GM19463 (cell line): ENCODE results near the gene TMEM117.

ENCODE experiments used
- ATAC-seq: cut with Tn5 transposase; IDR thresholded peaks from one replicate; pipeline ENCODE4 v1.9.1; 2021; ENCODE audit warnings: mild to moderate bottlenecking, moderate library complexity; ENCODE audit not compliant: unreplicated experiment

TMEM117 gene

DNA sequence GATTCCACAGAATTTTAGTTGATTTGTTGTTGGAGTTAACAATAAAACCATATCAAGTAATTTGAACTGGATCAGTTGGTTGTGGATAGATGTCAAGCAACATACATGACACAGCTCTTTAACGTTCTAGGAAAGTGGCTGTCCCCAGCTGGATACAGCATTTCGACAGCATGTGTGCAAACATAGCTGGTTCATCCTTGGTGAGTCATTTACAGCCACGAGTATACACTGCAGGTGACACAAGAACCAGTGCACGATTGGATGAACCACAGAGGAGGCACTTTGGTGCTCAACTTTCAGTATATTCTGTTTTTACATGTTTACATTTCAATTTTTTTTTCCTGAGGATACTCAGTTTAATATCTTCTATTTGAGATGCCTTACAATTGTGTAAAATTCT lies 242.4 kb downstream of the TMEM117 start:
- no peak for ATAC-seq

DNA sequence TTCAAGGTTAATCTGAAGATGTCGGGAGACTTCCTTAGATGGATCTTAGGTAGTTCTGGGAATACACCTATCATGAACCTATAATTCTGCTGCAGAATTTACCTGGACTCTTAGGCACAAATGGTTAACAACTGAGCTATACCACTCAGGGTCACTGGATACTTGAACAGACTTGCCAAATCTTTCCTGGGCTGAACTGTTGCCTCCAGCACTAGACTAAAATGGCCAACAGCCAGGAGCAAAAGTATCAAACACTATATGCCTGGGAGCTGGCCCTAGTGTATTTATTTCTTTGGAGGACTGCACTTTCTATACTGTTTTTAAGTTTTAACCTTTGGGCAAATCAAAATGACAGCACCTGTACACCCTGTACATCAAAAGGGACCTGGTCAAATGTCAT lies 252.8 kb downstream of the TMEM117 start:
- no peak for ATAC-seq

DNA sequence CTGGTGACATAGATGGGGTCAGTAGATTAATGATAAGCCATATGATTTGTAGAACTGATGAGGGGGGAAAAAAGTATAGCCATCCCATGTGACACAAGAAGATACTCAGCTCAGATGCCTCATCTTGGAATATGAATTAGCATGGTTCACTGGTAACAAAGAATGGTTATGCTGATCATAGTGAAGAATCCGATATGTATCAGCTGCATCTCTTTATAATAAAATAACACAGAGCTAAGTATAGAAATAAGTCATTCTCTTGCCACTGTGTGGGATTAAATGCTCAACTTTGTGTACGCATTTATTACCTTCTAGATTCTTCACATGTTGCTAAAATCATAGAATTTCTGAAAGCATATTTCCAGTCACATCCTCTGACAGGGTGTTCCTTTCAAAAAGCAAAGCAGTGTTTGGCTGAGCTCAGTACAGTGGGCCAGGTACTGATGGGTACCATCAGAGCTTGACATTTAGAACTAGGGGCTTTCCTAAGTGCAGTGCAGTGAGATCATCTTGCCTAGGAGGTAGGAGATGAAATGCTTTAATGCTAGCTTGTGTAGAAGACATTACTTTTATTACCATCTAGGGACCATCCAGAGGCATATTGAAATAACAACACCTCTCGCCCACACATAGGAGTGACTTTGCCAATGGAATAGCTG lies 256.2 kb downstream of the TMEM117 start:
- ATAC-seq: no peak

DNA sequence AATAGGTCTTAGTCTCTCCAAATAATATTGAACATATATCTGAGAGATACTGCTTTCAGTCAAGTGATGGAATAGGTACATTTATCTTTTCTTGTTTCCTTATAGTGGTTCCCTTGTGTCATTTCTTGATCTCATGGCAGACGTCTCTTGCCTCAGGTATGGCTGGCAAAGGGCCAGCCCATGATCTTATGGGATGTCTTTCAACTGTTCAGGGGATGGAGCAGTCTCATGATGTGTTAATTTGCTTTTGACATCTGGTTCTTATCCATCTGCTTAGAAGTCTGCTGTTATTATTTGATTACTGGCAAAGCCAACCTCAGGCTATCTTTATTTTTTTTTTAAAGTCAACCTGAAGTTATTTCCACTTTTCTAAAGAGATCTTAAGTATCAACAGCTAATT lies 262.9 kb downstream of the TMEM117 start:
- ATAC-seq: no peak

DNA sequence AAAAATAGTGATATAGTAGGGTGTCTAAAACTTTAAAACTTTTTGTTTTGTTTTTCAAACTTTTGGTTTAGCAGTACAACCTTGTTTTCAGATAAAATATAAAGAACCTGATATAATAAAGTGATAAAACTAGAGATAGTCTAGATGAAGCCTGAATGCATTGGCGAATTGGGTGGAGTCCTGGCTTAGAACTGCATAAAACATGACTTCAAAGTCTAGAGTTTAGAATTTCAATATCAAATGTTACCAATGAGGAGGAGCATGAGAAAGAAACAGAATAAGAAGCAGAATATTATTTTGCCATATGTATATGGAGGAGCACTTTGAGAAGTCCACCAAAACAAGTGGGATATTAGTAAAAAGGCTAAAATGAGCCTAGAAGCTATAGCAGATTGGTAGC lies 263.6 kb downstream of the TMEM117 start:
- no peak for ATAC-seq

DNA sequence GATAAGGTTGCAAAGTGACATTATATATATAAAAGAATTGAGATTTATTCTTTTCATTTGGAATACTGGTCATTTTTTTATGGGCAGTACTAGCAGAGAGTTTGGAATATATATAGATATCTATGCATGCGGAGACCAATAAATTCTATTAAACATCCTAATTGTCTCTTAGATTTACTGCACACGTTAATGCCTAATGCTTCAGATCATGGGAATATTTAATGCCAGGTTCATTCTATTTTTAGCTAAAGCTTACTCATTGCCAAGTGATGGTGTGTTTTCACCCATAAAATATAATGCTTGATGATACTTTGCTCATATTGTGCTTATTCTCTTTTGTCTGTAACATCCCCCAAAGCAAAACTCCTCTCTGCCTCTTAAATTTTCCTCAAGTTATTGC lies 264.4 kb downstream of the TMEM117 start:
- ATAC-seq: no peak

DNA sequence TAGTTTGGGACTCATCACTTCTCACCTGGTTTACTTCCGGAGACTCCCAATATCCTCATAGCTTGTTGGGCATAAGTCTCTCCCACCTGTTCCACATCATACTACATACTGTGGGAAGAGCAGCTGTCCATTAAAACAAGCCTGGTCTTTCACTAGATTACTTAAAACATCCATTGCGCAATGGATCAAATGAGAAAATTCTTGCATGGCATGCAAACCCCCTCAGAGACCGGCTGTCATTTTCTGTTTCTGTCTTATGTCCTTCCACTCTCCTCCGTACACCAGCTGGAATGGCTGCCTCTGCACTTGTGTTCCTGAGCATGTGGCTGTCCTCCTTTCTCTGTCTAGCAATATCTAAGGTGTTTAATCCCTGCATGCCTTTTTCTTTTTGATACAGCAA lies 265.6 kb downstream of the TMEM117 start:
- no peak for ATAC-seq

DNA sequence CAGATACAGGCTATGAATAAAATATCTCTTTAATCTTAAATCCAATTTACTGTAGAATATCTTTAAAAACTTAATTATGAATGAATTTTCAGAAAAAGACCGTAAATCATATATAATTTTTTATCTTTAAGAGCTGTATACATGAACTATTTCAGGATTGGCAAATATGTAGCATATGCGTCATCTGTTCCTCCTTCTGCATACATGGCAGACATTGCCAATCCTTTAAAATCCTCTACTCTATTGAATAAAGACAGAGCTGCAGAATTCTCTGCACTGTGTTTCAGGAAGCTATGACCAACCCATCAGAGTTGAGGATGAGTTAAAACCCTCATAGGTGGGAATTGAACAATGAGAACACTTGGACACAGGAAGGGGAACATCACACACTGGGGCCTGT lies 279.0 kb downstream of the TMEM117 start:
- no peak for ATAC-seq

DNA sequence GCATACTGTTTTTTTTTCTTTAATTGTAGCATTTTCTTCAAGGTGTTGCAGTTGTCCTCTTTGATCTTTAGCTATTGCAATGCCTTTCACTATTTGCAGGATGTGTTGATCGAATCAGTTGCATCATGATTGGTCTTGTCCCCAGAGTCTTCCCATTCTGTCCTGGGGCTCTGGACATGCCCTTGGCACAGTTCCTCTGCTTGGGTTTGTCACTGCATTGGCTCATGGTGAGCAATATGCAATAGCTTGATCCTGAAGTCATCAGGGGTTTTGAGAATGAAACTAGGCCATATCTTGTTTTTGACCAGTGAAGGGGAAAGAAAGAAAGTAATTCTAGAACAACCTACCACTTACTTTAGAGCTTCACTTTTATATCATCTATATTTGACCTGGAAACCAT lies 281.5 kb downstream of the TMEM117 start:
- ATAC-seq: no peak

DNA sequence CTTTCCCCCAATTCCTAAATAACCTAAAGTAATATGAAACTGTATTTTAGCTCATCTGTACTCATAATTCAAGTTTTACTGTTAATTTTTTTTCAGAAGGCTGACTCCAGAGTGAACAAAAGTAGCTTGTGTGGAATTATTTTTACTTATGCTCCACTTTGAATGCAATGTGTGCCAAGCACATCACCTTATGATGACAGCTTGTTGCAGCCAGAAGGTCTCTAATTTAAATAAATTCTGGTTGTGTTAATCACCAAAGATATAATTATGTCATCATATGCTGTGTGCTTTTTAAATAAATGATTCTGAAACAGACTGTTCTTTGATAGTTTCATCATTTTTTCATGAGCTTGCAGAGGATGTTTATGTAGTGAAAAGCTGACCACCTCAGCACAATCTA lies 283.1 kb downstream of the TMEM117 start:
- no peak for ATAC-seq

DNA sequence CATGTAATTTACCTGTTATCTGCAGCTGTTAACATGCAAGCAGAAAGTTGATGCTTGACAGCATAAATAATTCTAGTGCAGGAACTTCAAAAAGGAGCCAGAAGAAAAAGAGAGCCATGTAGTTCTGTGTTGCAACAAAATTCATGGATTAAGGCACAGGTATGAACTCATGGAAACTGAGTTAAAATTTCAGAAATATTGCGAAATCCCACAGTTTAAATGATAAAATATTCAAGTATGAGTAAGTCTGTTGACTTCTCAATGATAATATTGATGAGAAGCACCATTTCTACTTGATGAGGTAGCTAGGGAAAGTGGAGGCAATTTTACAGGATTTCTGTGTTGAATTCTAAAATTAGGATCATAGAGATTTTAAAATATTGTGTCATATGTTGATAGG lies 290.9 kb downstream of the TMEM117 start:
- ATAC-seq: no peak

DNA sequence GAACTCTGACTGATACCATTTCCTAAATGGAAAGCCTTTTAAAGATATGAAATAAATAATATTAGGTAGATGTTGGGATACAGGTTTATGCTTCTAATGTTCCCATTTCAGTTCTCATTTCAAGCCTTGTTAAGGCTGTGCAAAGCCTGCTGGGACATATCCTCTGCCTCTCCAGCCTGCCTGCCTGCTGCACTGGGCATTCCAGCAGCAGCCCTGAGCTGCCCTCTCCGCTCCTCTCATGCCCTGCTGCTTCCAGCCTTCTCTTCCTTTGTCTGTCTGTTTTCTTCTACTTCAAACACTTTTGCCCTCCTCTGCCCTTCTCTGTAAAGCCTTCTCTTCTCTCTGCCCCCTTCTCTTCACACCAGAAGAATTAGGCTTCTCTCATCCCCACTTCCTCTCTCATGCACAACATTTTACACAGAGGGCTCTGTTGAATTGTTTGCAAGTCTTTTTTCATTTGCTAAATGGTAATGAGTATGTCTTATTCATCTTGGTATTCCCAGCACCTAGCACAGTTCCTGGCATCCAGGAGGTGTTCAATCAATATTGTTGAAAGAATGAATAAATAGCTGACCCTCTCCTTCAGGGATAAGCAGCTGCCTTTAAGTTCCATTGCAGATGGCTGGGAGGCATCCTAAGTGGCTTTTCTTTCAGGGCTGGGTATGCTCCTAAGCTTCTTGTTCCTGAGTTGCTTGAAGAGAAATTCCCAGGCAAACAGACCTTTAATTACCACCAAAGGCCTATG lies 292.3 kb downstream of the TMEM117 start:
- no peak for ATAC-seq

DNA sequence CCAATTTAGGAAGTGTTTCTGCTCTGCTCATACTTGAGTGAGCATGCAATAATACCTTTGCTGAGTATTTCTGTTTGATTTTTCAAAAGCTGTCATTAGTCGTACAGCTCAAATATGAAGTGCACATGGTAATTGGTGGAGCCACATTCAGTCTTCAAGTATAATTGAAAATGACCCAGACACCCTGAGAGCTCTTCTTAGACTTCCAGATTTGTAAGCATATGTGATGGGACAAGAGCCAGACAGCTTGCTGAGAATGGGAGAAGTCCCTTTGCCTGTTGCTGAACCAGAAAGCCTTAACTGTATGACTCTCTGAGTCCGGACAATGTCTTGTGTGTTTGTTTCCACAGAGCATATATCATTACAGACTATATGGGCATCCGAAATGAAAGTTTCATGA lies 307.3 kb downstream of the TMEM117 start:
- ATAC-seq: no peak

DNA sequence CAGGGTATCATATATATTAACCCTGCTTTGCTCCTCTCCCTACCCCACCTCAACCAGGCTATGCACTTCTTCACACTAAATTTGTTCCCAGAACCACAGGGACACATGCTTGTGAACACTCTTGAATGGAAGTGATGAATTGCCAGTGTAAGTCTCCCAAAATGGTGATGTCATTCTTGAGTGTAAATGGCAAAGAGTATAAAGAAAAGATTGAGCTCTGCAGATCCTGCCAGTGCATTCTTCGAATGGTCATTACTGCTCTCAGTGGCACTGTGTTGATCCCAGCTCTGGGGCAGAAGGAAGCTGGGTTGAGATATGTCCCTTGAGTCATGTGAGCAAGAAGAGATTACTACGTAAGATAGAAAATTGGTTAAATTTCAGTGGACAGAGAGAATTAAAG lies 313.1 kb downstream of the TMEM117 start:
- ATAC-seq: no peak

DNA sequence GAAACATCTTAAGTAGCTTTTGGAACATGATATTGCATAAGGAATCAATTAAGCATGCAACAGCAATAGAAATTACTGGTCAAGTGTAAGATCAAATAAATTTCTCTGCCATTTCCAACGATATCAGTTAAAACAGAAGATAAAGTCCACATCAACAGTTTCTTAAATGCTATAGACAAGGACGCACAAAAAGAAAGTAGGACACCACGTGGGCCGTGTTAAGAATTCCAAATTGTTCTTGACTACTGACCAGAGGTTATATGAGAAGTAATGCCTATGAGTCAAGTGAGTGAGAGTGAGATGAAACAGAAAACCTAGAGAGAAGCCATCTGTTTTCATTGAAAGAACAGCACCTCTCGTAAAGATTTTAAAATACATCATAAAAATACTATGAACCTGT lies 318.2 kb downstream of the TMEM117 start:
- ATAC-seq: no peak

DNA sequence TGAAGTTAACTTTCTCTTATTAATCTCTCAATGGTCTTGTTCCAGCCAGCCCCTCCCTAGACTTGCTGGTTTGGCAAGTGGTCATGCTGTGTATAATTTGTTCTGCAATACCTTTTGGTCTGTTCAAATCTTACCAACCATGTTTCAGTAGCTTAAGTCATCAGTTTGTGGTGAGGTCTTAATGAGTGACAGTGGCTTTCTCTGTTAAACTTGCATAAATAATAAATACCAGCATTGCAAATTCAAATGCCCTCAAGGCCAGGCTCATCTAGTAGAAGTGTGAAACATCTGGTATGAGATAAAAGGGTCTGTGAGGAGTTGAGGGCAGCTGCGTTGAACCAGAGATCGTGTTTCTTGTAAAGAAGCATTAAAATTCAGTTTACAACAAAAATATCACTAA lies 319.5 kb downstream of the TMEM117 start:
- no peak for ATAC-seq

DNA sequence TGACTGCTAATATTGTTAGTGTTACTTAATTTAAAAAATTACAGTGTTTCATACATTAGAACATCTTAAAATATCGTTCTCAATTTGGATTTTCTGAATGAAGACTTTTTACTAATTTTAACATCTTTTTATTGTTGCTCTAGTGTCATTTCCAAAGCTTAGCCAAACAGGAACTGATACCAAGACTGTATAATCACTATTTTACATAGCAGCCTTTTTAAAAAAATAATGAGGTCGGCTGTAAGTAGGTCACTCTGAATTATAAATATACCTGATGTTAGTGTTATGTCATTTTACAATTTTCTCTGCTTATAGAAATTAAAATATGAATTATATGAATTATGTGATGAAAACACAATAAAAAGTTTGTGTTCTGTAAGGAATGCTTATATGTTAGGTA lies 321.5 kb downstream of the TMEM117 start:
- peak; percentile 60 for ATAC-seq

DNA sequence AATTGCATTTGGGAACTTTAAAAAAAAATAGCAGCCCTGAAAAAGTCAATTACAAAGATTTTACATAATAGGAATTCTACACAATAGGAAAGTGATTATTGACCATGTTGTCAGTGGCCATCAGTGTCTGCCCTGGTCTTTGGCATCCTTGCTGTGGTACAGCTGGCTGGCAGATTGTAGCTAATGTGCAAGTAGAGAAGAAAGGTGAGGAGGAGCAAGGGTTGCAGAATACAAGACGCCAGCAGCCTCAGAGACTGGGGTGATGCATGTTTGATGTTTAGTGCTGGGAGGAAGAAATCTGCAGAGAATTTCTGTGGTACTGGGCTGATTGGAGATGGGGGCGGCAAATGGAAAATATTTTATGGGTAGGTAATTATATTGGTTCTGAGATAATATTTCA lies 322.9 kb downstream of the TMEM117 start:
- no peak for ATAC-seq

DNA sequence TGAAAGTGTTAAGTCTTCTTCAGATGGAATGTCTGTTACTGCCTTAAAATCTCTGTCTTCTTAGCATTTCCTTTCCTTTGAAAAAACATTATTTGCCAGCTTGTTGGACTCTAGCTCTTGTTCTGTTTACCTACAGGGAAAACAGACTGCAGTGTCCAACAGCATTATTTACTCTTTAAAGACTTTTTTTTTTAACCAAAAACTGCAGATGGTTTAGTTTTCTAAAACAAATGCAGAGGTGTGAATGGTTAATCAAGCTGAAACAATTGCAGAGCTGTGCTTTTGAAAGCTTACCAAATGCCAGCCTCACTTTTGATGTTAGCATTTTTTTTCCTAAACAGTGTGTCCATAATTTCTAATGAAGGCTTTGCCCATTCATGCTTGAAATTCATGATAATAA lies 323.3 kb downstream of the TMEM117 start:
- ATAC-seq: no peak

DNA sequence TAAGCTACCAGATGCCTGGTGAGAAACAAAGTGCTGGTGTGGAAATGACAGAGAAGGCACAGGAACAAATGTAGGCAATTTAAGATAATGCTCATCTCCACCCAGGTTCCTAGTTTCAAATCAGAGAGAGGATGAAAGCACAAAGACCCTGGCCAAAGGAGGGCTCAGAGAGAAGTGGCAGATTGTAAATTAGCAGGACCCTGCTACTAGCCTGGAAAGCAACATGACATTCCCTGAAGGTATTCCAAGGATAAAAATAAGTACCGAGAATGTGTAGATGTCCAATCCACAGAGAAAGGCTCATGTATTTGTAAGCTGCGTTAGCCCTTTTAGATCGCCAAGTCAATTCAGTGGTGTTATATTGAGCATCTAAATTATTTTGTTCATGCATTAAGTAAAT lies 324.0 kb downstream of the TMEM117 start:
- no peak for ATAC-seq

DNA sequence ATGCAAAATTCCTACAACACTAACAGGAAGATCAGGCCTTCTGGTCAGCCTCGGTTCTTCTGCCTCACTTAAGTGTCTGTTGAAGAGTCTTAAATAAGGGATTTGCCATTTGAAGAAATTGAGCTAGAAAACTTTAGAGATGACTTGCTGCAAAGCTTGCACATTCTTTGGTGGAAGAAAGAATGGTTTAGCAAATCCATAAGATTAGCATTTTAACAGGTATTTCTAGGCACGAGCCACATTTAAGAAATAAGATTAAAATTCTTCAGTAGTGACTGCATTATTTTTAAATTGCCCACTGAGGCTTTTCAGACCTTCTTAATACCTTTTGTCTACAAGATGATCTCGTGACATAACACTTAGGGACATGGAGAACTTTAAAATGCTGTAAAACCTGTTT lies 327.1 kb downstream of the TMEM117 start:
- ATAC-seq: no peak

DNA sequence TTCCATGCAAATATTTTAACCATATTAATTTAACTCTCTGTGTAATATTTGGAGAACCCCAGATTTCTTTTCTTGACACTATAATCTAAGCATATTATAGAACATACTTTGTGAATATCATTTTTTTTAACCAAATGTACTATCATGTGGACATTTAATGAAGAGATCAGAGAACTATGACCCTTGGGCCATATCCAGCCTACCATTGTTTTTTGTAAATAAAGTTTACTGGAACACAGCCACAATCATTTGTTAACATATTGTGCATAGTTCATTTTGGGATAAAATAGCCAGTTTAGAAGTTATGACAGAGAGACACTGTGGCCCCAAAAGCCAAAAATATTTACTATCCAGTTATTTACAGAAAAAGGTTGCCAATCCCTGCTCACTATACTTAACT lies 338.2 kb downstream of the TMEM117 start:
- no peak for ATAC-seq
